ENCODE results near the gene TRAK2. TPM values are rescaled to one million over a fixed set of nuclear protein-coding genes. Genes with fewer than 3 reads are reported as not detected.
"Not testable (repeated sequence)": the region's sequence is repeated elsewhere in the genome, so short reads cannot be mapped to it uniquely, and the experiment has no call there.

Gene TRAK2
- total and polyA plus RNA-seq, 7 donors = 17.0 to 76.5 (median 48.9) TPM

DNA sequence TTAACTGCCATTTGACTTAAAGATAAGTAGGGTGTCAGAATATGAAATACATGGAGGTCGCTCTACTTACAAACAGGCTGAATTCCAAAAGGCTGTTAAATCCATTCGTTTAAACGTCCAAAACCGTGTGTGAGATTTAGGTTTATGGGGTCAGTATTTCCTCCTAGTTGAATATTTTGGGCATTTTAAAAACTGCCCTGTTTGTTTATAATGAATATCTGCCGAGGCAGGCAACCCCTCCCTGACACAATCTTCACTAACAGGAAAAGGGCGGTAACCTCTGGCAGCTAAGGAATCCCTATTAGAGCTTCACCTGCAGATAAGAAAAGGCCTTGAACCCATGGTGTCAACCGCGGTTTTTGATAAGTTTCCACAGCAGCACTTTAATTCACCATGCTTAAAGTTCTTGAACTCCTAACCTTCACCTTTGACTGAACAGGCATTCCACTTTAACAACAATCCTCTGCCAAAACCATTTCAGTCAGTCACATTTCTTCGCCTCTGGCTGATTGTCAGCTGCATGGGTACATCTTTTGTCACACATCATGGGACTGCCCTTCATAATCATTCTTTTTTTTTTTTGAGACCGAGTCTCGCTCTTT lies 17.8 kb downstream of the TRAK2 start:
- no peaks in the 10 kb centered on the region for H3K9me3 ChIP-seq
- intact Hi-C loops (cut with DNase I) = no loop called here
- WGBS, 2 donors = 41 to 62% methylated on average over 11 of the region's 11 CpGs
- no peaks in the 10 kb centered on the region for H3K27me3 ChIP-seq
- no peak overlapping the region for H3K4me3 ChIP-seq
- no peak for TF ChIP-seq EP300 (IDR thresholded peaks at IDR 0.05)
- TF ChIP-seq POLR2AphosphoS5 (IDR thresholded peaks at IDR 0.05) = no peak
- TF ChIP-seq POLR2A (IDR thresholded peaks at IDR 0.05) = no peak
- TF ChIP-seq, protein P1, sequence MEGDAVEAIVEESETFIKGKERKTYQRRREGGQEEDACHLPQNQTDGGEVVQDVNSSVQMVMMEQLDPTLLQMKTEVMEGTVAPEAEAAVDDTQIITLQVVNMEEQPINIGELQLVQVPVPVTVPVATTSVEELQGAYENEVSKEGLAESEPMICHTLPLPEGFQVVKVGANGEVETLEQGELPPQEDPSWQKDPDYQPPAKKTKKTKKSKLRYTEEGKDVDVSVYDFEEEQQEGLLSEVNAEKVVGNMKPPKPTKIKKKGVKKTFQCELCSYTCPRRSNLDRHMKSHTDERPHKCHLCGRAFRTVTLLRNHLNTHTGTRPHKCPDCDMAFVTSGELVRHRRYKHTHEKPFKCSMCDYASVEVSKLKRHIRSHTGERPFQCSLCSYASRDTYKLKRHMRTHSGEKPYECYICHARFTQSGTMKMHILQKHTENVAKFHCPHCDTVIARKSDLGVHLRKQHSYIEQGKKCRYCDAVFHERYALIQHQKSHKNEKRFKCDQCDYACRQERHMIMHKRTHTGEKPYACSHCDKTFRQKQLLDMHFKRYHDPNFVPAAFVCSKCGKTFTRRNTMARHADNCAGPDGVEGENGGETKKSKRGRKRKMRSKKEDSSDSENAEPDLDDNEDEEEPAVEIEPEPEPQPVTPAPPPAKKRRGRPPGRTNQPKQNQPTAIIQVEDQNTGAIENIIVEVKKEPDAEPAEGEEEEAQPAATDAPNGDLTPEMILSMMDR (IDR thresholded peaks at IDR 0.05) = no peak
- no peak for DNase-seq
- H3K27ac ChIP-seq = peak overlapping the region; percentile 3 to 58 (median 27)
- peaks cover 0 to 25% (median 21%) of the 10 kb centered on the region in 4 donors for H3K4me1 ChIP-seq
- H3K36me3 ChIP-seq = no peaks in the 10 kb centered on the region

DNA sequence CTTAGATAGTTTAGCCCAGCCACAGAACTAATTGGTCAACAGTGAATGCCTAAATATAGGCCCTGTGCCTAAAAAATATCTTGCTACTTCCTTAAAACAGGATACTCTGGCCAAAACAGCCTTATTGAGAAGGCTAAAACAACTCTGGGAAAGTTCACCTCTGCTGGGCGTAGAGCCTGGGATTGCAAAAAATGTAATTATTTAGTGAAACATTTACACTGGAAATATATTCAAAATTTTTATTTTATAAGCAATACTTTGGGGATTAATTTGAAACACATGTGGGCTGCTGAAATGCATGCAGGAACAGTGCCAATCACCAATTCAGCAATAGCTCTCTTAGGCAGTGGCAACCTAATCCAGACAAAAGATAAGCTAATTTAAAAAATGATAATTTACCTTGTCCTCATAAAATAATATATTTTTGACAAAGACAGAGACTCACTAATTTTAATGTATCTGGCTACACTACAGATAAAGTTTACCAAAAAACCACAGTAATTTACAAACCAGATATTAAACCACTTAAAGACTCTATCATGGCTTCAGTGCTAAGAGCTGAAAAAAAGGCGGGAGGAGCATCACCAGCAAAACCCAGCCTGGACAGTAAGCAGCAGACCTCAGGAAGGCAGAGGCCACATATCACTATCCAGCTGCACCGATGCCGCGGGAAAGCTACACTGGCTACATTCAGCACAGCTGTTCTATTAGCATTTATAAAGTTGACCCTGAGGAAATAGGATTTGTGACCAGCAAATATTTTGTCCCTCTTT lies 18.5 kb downstream of the TRAK2 start:
- Histone ChIP-seq H3K36me3 (no peaks in the 10 kb centered on the region), H3K4me3 (no peak overlapping the region), H3K9me3 (no peaks in the 10 kb centered on the region), H3K4me1 (peaks cover 0 to 25% (median 21%) of the 10 kb centered on the region in 4 donors), H3K27ac (peak overlapping the region; percentile 3 to 58 (median 36)), H3K27me3 (no peaks in the 10 kb centered on the region)
- WGBS, 2 donors = 75 to 81% methylated on average over 5 of the region's 5 CpGs
- intact Hi-C loops (cut with DNase I) = no loop called here
- peak; percentile 78 for DNase-seq
- no peak for TF ChIP-seq POLR2A (IDR thresholded peaks at IDR 0.05)
- TF ChIP-seq POLR2AphosphoS5 (IDR thresholded peaks at IDR 0.05) = peak in 2 of 4 donors; percentile 9 to 23

DNA sequence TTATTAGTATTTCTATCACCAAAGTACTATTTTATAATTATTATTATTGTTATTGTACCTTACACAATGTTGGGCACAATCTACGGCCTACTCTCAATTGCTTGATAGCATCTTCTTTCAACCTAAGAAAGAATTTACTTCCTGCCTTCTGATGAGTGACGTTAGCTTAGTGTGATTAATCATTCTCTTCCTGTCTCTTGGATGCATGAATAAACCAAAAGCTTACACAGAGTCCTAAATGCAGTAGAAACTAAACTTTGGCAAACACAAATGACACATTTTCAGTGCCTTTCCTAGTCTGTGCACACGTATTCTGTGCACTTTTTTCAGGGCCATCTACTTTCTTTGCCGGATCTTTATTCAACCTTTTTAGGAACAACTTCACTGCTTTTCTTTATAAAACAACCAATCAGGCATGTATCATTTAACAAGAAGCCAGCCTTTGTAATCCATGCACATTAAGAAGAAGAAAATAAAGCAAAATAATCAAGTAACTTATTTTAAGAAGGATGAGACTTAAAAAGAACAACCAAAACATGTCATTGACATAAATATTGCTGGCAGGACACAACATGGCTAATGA lies 19.1 kb downstream of the TRAK2 start:
- no peak for DNase-seq
- Histone ChIP-seq H3K4me1 (peaks cover 0 to 25% (median 21%) of the 10 kb centered on the region in 4 donors), H3K36me3 (no peaks in the 10 kb centered on the region), H3K27ac (peak overlapping the region in 3 of 4 donors; percentile 32 to 58 (median 40)), H3K9me3 (peaks cover 0 to 1% (median 0%) of the 10 kb centered on the region in 4 donors), H3K27me3 (no peaks in the 10 kb centered on the region), H3K4me3 (no peak overlapping the region)
- 41 to 58% methylated on average over 4 of the region's 4 CpGs for WGBS, 2 donors
- TF ChIP-seq, protein P1 (IDR thresholded peaks at IDR 0.05) = no peak
- TF ChIP-seq POLR2AphosphoS5 (IDR thresholded peaks at IDR 0.05) (no peak), EP300 (IDR thresholded peaks at IDR 0.05) (no peak), POLR2A (IDR thresholded peaks at IDR 0.05) (no peak)
- intact Hi-C loops (cut with DNase I) = no loop called here

DNA sequence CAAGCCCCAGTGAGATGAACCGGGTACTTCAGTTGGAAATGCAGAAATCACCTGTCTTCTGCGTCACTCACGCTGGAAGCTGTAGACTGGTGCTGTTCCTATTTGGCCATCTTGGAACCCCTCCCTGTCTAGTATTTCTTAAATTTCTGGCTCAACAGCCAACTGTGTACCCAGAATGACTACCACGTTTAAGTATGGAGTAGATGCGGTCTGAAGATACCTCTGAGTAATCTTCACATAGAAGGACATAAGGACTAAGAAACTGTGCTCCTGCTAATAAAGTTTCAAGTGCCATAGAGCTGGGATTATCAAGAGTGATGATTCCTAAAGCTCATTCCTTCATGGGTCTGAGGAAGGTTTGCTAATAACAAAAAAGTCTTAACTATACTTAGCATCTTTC lies 20.4 kb downstream of the TRAK2 start:
- DNase-seq = no peak
- Histone ChIP-seq H3K36me3 (no peaks in the 10 kb centered on the region), H3K27me3 (no peaks in the 10 kb centered on the region), H3K9me3 (peaks cover 0 to 1% (median 0%) of the 10 kb centered on the region in 4 donors), H3K4me3 (no peak overlapping the region), H3K4me1 (peaks cover 0 to 25% (median 21%) of the 10 kb centered on the region in 4 donors), H3K27ac (no peak overlapping the region)
- no peak for TF ChIP-seq POLR2A (IDR thresholded peaks at IDR 0.05)
- intact Hi-C loops (cut with DNase I) = no loop called here
- WGBS, 2 donors = 77 to 80% methylated on average over 5 of the region's 5 CpGs

DNA sequence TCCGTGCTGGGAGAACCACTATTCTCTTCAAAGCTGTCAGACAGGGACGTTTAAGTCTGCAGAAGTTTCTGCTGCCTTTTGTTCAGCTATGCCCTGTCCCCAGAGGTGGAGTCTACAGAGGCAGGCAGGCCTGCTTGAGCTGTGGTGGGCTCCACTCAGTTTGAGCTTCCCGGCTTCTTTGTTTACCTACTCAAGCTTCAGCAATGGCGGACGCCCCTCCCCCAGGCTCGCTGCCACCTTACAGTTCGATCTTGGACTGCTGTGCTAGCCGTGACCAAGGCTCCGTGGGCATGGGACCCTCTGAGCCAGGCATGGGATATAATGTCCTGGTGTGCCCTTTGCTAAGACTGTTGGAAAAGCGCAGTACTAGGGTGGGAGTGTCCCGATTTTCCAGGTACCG lies 20.9 kb downstream of the TRAK2 start:
- peaks cover 0 to 25% (median 21%) of the 10 kb centered on the region in 4 donors for H3K4me1 ChIP-seq
- peak; percentile 52 for DNase-seq
- not testable (repeated sequence) for H3K27ac ChIP-seq

DNA sequence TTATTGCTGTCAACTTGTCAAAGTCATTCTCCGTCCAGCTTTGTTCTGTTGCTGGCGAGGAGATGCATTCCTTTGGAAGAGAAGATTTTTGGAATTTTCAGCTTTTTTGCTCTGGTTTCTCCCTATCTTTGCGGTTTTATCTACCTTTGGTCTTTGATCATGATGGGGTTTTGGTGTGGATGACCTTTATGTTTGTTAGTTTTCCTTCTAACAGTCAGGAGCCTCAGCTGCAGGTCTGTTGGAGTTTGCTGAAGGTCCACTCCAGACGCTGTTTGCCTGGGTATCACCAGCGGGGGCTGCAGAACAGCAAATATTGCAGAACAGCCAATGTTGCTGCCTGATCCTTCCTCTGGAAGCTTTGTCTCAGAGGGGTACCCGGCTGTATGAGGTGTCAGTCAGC lies 21.4 kb downstream of the TRAK2 start:
- H3K4me1 ChIP-seq = peaks cover 0 to 25% (median 21%) of the 10 kb centered on the region in 4 donors
- H3K4me3 ChIP-seq; H3K36me3 ChIP-seq; H3K27me3 ChIP-seq; DNase-seq; H3K27ac ChIP-seq; intact Hi-C loops (cut with DNase I); H3K9me3 ChIP-seq: not testable (repeated sequence)
- 87 to 90% methylated on average over 6 of the region's 6 CpGs for WGBS, 2 donors

More for the DNA sequence above, 20.9 kb downstream of the TRAK2 start:
- H3K4me3 ChIP-seq; H3K9me3 ChIP-seq; H3K27me3 ChIP-seq; intact Hi-C loops (cut with DNase I); H3K36me3 ChIP-seq: not testable (repeated sequence)
- 97 to 98% methylated on average over 12 of the region's 12 CpGs for WGBS, 2 donors

DNA sequence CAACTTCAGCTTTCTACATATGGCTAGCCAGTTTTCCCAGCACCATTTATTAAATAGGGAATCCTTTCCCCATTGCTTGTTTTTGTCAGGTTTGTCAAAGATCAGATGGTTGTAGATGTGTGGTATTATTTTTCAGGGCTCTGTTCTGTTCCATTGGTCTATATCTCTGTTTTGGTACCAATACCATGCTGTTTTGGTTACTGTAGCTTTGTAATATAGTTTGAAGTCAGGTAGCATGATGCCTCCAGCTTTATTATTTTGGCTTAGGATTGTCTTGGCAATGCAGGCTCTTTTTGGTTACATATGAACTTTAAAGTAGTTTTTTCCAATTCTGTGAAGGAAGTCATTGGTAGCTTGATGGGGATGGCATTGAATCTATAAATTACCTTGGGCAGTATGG lies 22.9 kb downstream of the TRAK2 start:
- DNase-seq; H3K27me3 ChIP-seq; intact Hi-C loops (cut with DNase I); H3K36me3 ChIP-seq; H3K9me3 ChIP-seq; H3K4me3 ChIP-seq; H3K27ac ChIP-seq: not testable (repeated sequence)
- peaks cover 0 to 20% (median 20%) of the 10 kb centered on the region in 4 donors for H3K4me1 ChIP-seq
